Body of pancreas (tissue), 4 donors: Measurements from ENCODE around the gene PLA2G12A. TPM values are rescaled to one million over a fixed set of nuclear protein-coding genes. Genes with fewer than 3 reads are reported as not detected.

Source experiments
- ATAC-seq: fragments of 150-250 bp; one replicate; pipeline ENCODE4 v1.9.1; 2016
- DNase-seq, 4 donors: peaks; one replicate each; pipeline ENCODE4 v3.0.0-alpha.2; 2019
- H3K27ac ChIP-seq, 4 donors: fragments of 200-600 bp; sonication (generic); 1 replicate in 3 of 4; 2 replicates in 1 of 4; pipeline versions ENCODE4 v1.5.1 to v1.6.1; 2016 to 2019; ENCODE audit warnings: mild to moderate bottlenecking in 1 of 4, mixed read lengths in 1 of 4, moderate library complexity in 1 of 4
- H3K27me3 ChIP-seq, 2 donors: fragments of 200-600 bp; sonication (generic); one replicate each; pipeline ENCODE4 v1.6.0; 2016; ENCODE audit warnings: mild to moderate bottlenecking in 1 of 2
- H3K36me3 ChIP-seq, 2 donors: fragments of 200-600 bp; sonication (generic); replicated peaks in 1 of 2; 2 replicates each; pipeline ENCODE4 v1.5.1; 2016; ENCODE audit warnings: low read depth in 2 of 2; ENCODE audit not compliant: insufficient read depth in 1 of 2
- H3K4me1 ChIP-seq: fragments of 200-600 bp; sonication (generic); one replicate; pipeline ENCODE4 v1.6.0; 2016
- H3K4me3 ChIP-seq, 2 donors: fragments of 200-600 bp; sonication (generic); 1 replicate in 1 of 2; 2 replicates in 1 of 2; pipeline ENCODE4 v1.5.1; 2016 to 2019
- H3K9me3 ChIP-seq, 3 donors: fragments of 200-600 bp; sonication (generic); 1 replicate in 2 of 3; 2 replicates in 1 of 3; pipeline ENCODE4 v1.5.1; 2016
- CTCF ChIP-seq, 7 experiments: fragments of 450-650 bp in 4 of 7; fragments of 200-600 bp in 3 of 7; sonication (generic) in 3 of 7; IDR thresholded peaks; one replicate each; pipeline ENCODE4 v1.5.1; 2016 to 2019; ENCODE audit warnings: antibody characterized with exemption in 7 of 7
- POLR2A ChIP-seq, 3 donors: fragments of 450-650 bp; IDR thresholded peaks; one replicate each; pipeline ENCODE4 v1.6.1; 2016; ENCODE audit warnings: antibody characterized with exemption in 3 of 3, mild to moderate bottlenecking in 2 of 3
- WGBS, 2 donors: methylation state at CpG; one replicate each; pipeline ENCODE4 v1.1.5; 2017; 5-methylcytosine and 5-hydroxymethylcytosine counted together
- intact Hi-C: fragments of 100-400 bp; cut with DNase I; formaldehyde crosslinking; loops from one replicate; pipeline ENCODE4 v1.15.1; 2023
- total RNA-seq, 2 donors: library from RNA; depleted of rRNA; stranded (reverse); fragments of >200 nt; gene quantifications; one replicate each; pipeline ENCODE4 v1.1.0, GENCODE V29; 2016

The PLA2G12A gene
- total RNA-seq, 2 donors from 2014 or later, result 17.1 to 18.5 TPM

- H3K27ac ChIP-seq, result peak overlapping the region; percentile 91 to 97 (median 96)
- peak; percentile 34 to 69 (median 56) for DNase-seq
- H3K36me3 ChIP-seq, result no peaks in the 10 kb centered on the region
- H3K27me3 ChIP-seq, result no peaks in the 10 kb centered on the region
- H3K9me3 ChIP-seq, result no peaks in the 10 kb centered on the region
- intact Hi-C loops, result loop anchor here (5.0 kb wide), 1 partner anchor 81 kb away; no protein-coding TSS in a partner anchor
- peak overlapping the region; percentile 6 to 90 for H3K4me3 ChIP-seq
- peaks cover 47% of the 10 kb centered on the region for H3K4me1 ChIP-seq
- no peak for TF ChIP-seq CTCF (IDR thresholded peaks at IDR 0.05)
- peak in 1 of 3 donors; percentile 69 for TF ChIP-seq POLR2A (IDR thresholded peaks at IDR 0.05)
- peak; percentile 33 for ATAC-seq
- 46 to 47% methylated on average over 21 of the region's 21 CpGs for WGBS, 2 donors
Measured at GRCh38 chr4:109730619-109731545, 1.0 kb upstream of the PLA2G12A start.

- peak overlapping the region; percentile 91 to 97 (median 96) for H3K27ac ChIP-seq
- H3K9me3 ChIP-seq, result no peaks in the 10 kb centered on the region
- no peaks in the 10 kb centered on the region for H3K27me3 ChIP-seq
- intact Hi-C loops, result no loop called here
- TF ChIP-seq POLR2A (IDR thresholded peaks at IDR 0.05) (no peak), CTCF (IDR thresholded peaks at IDR 0.05) (no peak)
- H3K4me1 ChIP-seq, result peaks cover 32% of the 10 kb centered on the region
- no peaks in the 10 kb centered on the region for H3K36me3 ChIP-seq
- ATAC-seq, result peak; percentile 13
- 1% methylated on average over 18 to 25 of the region's 25 CpGs for WGBS, 2 donors
- H3K4me3 ChIP-seq, result peak overlapping the region; percentile 72 to 84
- DNase-seq, result peak in 3 of 4 donors; percentile 27 to 60 (median 44)
Measured at GRCh38 chr4:109729117-109729717, 653 bp downstream of the PLA2G12A start.

GRCh38 chr4:109728385-109728784, 1.5 kb downstream of the PLA2G12A start:
- no peak for TF ChIP-seq CTCF (IDR thresholded peaks at IDR 0.05)
- no peak for TF ChIP-seq POLR2A (IDR thresholded peaks at IDR 0.05)
- peak overlapping the region in 1 of 2 donors; percentile 72 for H3K4me3 ChIP-seq

GRCh38 chr4:109723110-109723509, 6.8 kb downstream of the PLA2G12A start:
- Histone ChIP-seq H3K27ac (no peak overlapping the region), H3K36me3 (no peaks in the 10 kb centered on the region), H3K4me1 (peaks cover 29% of the 10 kb centered on the region), H3K4me3 (no peak overlapping the region), H3K9me3 (no peaks in the 10 kb centered on the region), H3K27me3 (no peaks in the 10 kb centered on the region)
- DNase-seq, result no peak
- no peak for ATAC-seq
- 78 to 88% methylated on average over 2 of the region's 2 CpGs for WGBS, 2 donors
- no peak for TF ChIP-seq CTCF (IDR thresholded peaks at IDR 0.05)
- TF ChIP-seq POLR2A (IDR thresholded peaks at IDR 0.05), result no peak
- intact Hi-C loops, result no loop called here

More at GRCh38 chr4:109728385-109728784, 1.5 kb downstream of the PLA2G12A start:
- no peak for ATAC-seq
- H3K9me3 ChIP-seq, result no peaks in the 10 kb centered on the region
- DNase-seq, result no peak
- H3K27me3 ChIP-seq, result no peaks in the 10 kb centered on the region
- 11 to 14% methylated on average over 6 of the region's 6 CpGs for WGBS, 2 donors
- intact Hi-C loops, result no loop called here
- peaks cover 25% of the 10 kb centered on the region for H3K4me1 ChIP-seq
- H3K36me3 ChIP-seq, result no peaks in the 10 kb centered on the region
- H3K27ac ChIP-seq, result peak overlapping the region; percentile 2 to 97 (median 96)
